CD4-positive, alpha-beta memory T cell (primary cell): ENCODE measurements around the gene TSFM. TPM values are rescaled to one million over a fixed set of nuclear protein-coding genes. Genes with fewer than 3 reads are reported as not detected.

Experiments
- CTCF ChIA-PET: fragments of 350-600 bp; sonication (Branson Sonifier 250); formaldehyde crosslinking; loops from one replicate; lab custom pipeline; 2021; ENCODE audit warnings: inconsistent platforms; ENCODE audit not compliant: partially characterized antibody; lab: Charles Lee
- POLR2A ChIA-PET: fragments of 350-600 bp; sonication (Branson Sonifier 250); formaldehyde crosslinking; loops from one replicate; lab custom pipeline; 2021; ENCODE audit not compliant: partially characterized antibody; lab: Charles Lee
- DNase-seq, 5 donors: peaks; one replicate each; pipeline versions ENCODE4 v3.0.0 to v3.0.0-alpha.2; 2020 to 2022; ENCODE audit warnings: mixed read lengths in 1 of 5
- H3K27ac ChIP-seq: one replicate; pipeline ENCODE4 v1.7.0; 2013; ENCODE audit warnings: low read depth, low read length
- H3K27me3 ChIP-seq: 2 replicates; pipeline ENCODE4 v1.7.0; 2013; ENCODE audit warnings: mild to moderate bottlenecking, low read length, moderate library complexity; ENCODE audit not compliant: insufficient read depth
- H3K36me3 ChIP-seq: 2 replicates; pipeline ENCODE4 v1.7.0; 2013; ENCODE audit warnings: mild to moderate bottlenecking, low read length, moderate library complexity; ENCODE audit not compliant: insufficient read depth
- H3K4me1 ChIP-seq: 2 replicates; pipeline ENCODE4 v1.7.0; 2013; ENCODE audit warnings: mild to moderate bottlenecking, low read length, moderate library complexity; ENCODE audit not compliant: insufficient read depth
- H3K4me3 ChIP-seq, 2 donors: one replicate each; pipeline ENCODE4 v1.7.0; 2013; ENCODE audit warnings: low read length in 2 of 2, mild to moderate bottlenecking in 1 of 2
- H3K9me3 ChIP-seq, 2 donors: one replicate each; pipeline ENCODE4 v1.7.0; 2013; ENCODE audit warnings: low read length in 2 of 2, control low read depth in 1 of 2; ENCODE audit not compliant: control insufficient read depth in 1 of 2
- H3K27ac Mint-ChIP-seq, 7 donors: one replicate each; pipeline ENCODE4 v1.8.0; 2020 to 2021; ENCODE audit warnings: mixed read lengths in 7 of 7, mild to moderate bottlenecking in 6 of 7, inconsistent platforms in 3 of 7, moderate library complexity in 3 of 7
- H3K27me3 Mint-ChIP-seq, 2 donors: one replicate each; pipeline ENCODE4 v1.8.0; 2020 to 2021; ENCODE audit warnings: mixed read lengths in 2 of 2
- H3K36me3 Mint-ChIP-seq, 2 donors: one replicate each; pipeline ENCODE4 v1.8.0; 2020 to 2021; ENCODE audit warnings: mixed read lengths in 2 of 2, inconsistent platforms in 1 of 2, mild to moderate bottlenecking in 1 of 2
- H3K4me1 Mint-ChIP-seq, 4 donors: one replicate each; pipeline ENCODE4 v1.8.0; 2020 to 2021; ENCODE audit warnings: mixed read lengths in 4 of 4, mild to moderate bottlenecking in 1 of 4
- H3K4me3 Mint-ChIP-seq, 8 donors: one replicate each; pipeline ENCODE4 v1.8.0; 2020 to 2021; ENCODE audit warnings: mixed read lengths in 8 of 8, mild to moderate bottlenecking in 7 of 8, moderate library complexity in 6 of 8, inconsistent platforms in 3 of 8
- H3K9me3 Mint-ChIP-seq, 8 donors: one replicate each; pipeline ENCODE4 v1.8.0; 2020 to 2021; ENCODE audit warnings: mixed read lengths in 8 of 8, mild to moderate bottlenecking in 5 of 8, inconsistent platforms in 3 of 8, moderate library complexity in 1 of 8
- intact Hi-C: fragments of 100-400 bp; cut with micrococcal nuclease; formaldehyde crosslinking; loops from one replicate; pipeline ENCODE4 v1.15.1; 2023
- polyA plus RNA-seq, 2 donors: library from polyadenylated mRNA; unstranded; fragments of 300-500 nt; fragmentation: Illumina TruSeq; gene quantifications; one replicate each; pipeline ENCODE4 v1.2.3, GENCODE V29; 2021
- total RNA-seq, 2 experiments: library from RNA; stranded (reverse); gene quantifications; one replicate each; pipeline ENCODE4 v1.2.3, GENCODE V29; 2021

TSFM gene
- total and polyA plus RNA-seq, 4 experiments from 2014 or later: 18.9 to 32.5 (median 22.7) TPM

- intact Hi-C loops: loop anchor here (1.0 kb wide), 1 partner anchor 9 kb away; no protein-coding TSS in a partner anchor
- no peak overlapping the region for H3K4me3 ChIP-seq
- DNase-seq: peak in 3 of 5 donors; percentile 30 to 61 (median 37)
These were observed 56.2 kb downstream of the TSFM start for GRCh38 chr12:57838594-57839302.

GRCh38 chr12:57839996-57840395 is 57.4 kb downstream of the TSFM start:
- CTCF ChIA-PET: interaction anchor here (1.2 kb wide), 1 partner anchor 37 kb away, joined by 4 read pairs; no protein-coding TSS in a partner anchor
- no peaks in the 10 kb centered on the region for H3K27me3 ChIP-seq
- Mint-ChIP-seq H3K36me3 (peaks cover 5 to 12% of the 10 kb centered on the region in 2 donors), H3K4me1 (peaks cover 81 to 97% (median 89%) of the 10 kb centered on the region in 4 donors), H3K27me3 (no peaks in the 10 kb centered on the region), H3K9me3 (no peaks in the 10 kb centered on the region), H3K27ac (peak overlapping the region; percentile 83 to 97 (median 90)), H3K4me3 (peak overlapping the region in 5 of 8 donors; percentile 25 to 97 (median 94))
- H3K36me3 ChIP-seq: no peaks in the 10 kb centered on the region
- POLR2A ChIA-PET: interaction anchor here (4.7 kb wide), 1 partner anchor 59 kb away, joined by 25 read pairs; no protein-coding TSS in a partner anchor
- intact Hi-C loops: no loop called here
- no peak for DNase-seq
- no peak overlapping the region for H3K4me3 ChIP-seq
- H3K9me3 ChIP-seq: no peaks in the 10 kb centered on the region
- peak overlapping the region; percentile 74 for H3K27ac ChIP-seq
- peaks cover 97% of the 10 kb centered on the region for H3K4me1 ChIP-seq

More at GRCh38 chr12:57838594-57839302, 56.2 kb downstream of the TSFM start:
- H3K27ac ChIP-seq: peak overlapping the region; percentile 74
- CTCF ChIA-PET: interaction anchor here (1.3 to 1.4 kb wide), 2 partner anchors 13 to 66 kb away, joined by 4 read pairs; no protein-coding TSS in a partner anchor
- no peaks in the 10 kb centered on the region for H3K9me3 ChIP-seq
- no peaks in the 10 kb centered on the region for H3K36me3 ChIP-seq
- Mint-ChIP-seq H3K36me3 (peaks cover 0 to 8% of the 10 kb centered on the region in 2 donors), H3K4me3 (peak overlapping the region; percentile 59 to 97 (median 76)), H3K9me3 (no peaks in the 10 kb centered on the region), H3K4me1 (peaks cover 84 to 99% (median 92%) of the 10 kb centered on the region in 4 donors), H3K27ac (peak overlapping the region; percentile 83 to 97 (median 93)), H3K27me3 (no peaks in the 10 kb centered on the region)
- POLR2A ChIA-PET: interaction anchor here (0.8 to 4.7 kb wide), 8 partner anchors 7 to 65 kb away, joined by 3 to 43 read pairs (median 6); partner anchors contain the start of genes AVIL, CTDSP2 and TSFM
- H3K4me1 ChIP-seq: peaks cover 99% of the 10 kb centered on the region
- H3K27me3 ChIP-seq: no peaks in the 10 kb centered on the region

- Mint-ChIP-seq H3K27ac (peak overlapping the region; percentile 83 to 95 (median 89)), H3K4me1 (peaks cover 76 to 90% (median 83%) of the 10 kb centered on the region in 4 donors), H3K9me3 (no peaks in the 10 kb centered on the region), H3K36me3 (peaks cover 5 to 13% of the 10 kb centered on the region in 2 donors), H3K27me3 (no peaks in the 10 kb centered on the region), H3K4me3 (peak overlapping the region in 7 of 8 donors; percentile 51 to 97 (median 94))
- ChIA-PET POLR2A (no interaction called here), CTCF (interaction anchor here (1.0 to 1.2 kb wide), 2 partner anchors 22 to 38 kb away, joined by 3 to 4 read pairs; partner anchors contain the start of gene AVIL)
- Histone ChIP-seq H3K27me3 (no peaks in the 10 kb centered on the region), H3K36me3 (no peaks in the 10 kb centered on the region), H3K27ac (peak overlapping the region; percentile 74), H3K9me3 (no peaks in the 10 kb centered on the region), H3K4me1 (peaks cover 89% of the 10 kb centered on the region), H3K4me3 (no peak overlapping the region)
- intact Hi-C loops: no loop called here
- no peak for DNase-seq
These were observed 58.1 kb downstream of the TSFM start for GRCh38 chr12:57840726-57841125.

- peak overlapping the region; percentile 74 for H3K27ac ChIP-seq
- Mint-ChIP-seq H3K9me3 (no peaks in the 10 kb centered on the region), H3K27ac (peak overlapping the region; percentile 83 to 95 (median 89)), H3K4me1 (peaks cover 71 to 82% (median 76%) of the 10 kb centered on the region in 4 donors), H3K4me3 (peak overlapping the region in 7 of 8 donors; percentile 51 to 97 (median 94)), H3K27me3 (no peaks in the 10 kb centered on the region), H3K36me3 (peaks cover 5 to 13% of the 10 kb centered on the region in 2 donors)
- intact Hi-C loops: no loop called here
- no peaks in the 10 kb centered on the region for H3K36me3 ChIP-seq
- H3K4me3 ChIP-seq: no peak overlapping the region
- no peaks in the 10 kb centered on the region for H3K9me3 ChIP-seq
- POLR2A ChIA-PET: no interaction called here
- H3K4me1 ChIP-seq: peaks cover 82% of the 10 kb centered on the region
- no peaks in the 10 kb centered on the region for H3K27me3 ChIP-seq
- CTCF ChIA-PET: interaction anchor here (1.0 to 3.7 kb wide), 6 partner anchors 9 to 85 kb away, joined by 3 to 37 read pairs (median 7); partner anchors contain the start of gene AVIL
- DNase-seq: no peak
These were observed 58.9 kb downstream of the TSFM start for GRCh38 chr12:57841445-57841844.

- POLR2A ChIA-PET: interaction anchor here (0.8 to 3.2 kb wide), 11 partner anchors 9 to 86 kb away, joined by 3 to 32 read pairs (median 4); no protein-coding TSS in a partner anchor
- peak overlapping the region in 1 of 2 donors; percentile 36 for H3K4me3 ChIP-seq
- H3K27ac ChIP-seq: peak overlapping the region; percentile 74
- Mint-ChIP-seq H3K36me3 (peaks cover 5 to 15% of the 10 kb centered on the region in 2 donors), H3K4me1 (peaks cover 64 to 77% (median 70%) of the 10 kb centered on the region in 4 donors), H3K27me3 (no peaks in the 10 kb centered on the region), H3K9me3 (no peaks in the 10 kb centered on the region), H3K4me3 (peak overlapping the region; percentile 89 to 97 (median 94)), H3K27ac (peak overlapping the region; percentile 83 to 97 (median 90))
- peak in 3 of 5 donors; percentile 34 to 59 (median 44) for DNase-seq
- intact Hi-C loops: loop anchor here (1.0 kb wide), 1 partner anchor 11 kb away; no protein-coding TSS in a partner anchor
- CTCF ChIA-PET: interaction anchor here (0.8 to 3.7 kb wide), 13 partner anchors 10 to 86 kb away, joined by 3 to 37 read pairs (median 4); no protein-coding TSS in a partner anchor
- peaks cover 79% of the 10 kb centered on the region for H3K4me1 ChIP-seq
- no peaks in the 10 kb centered on the region for H3K9me3 ChIP-seq
- H3K27me3 ChIP-seq: no peaks in the 10 kb centered on the region
- H3K36me3 ChIP-seq: no peaks in the 10 kb centered on the region
These were observed 60.0 kb downstream of the TSFM start for GRCh38 chr12:57842342-57843294.

GRCh38 chr12:57844709-57845477 is 62.3 kb downstream of the TSFM start:
- Histone ChIP-seq H3K9me3 (no peaks in the 10 kb centered on the region), H3K4me1 (peaks cover 63% of the 10 kb centered on the region), H3K27me3 (no peaks in the 10 kb centered on the region), H3K4me3 (peak overlapping the region; percentile 84 to 87), H3K36me3 (no peaks in the 10 kb centered on the region), H3K27ac (peak overlapping the region; percentile 74)
- H3K27ac Mint-ChIP-seq: peak overlapping the region; percentile 85 to 97 (median 92)
- POLR2A ChIA-PET: interaction anchor here (0.6 to 4.6 kb wide), 11 partner anchors 8 to 90 kb away, joined by 3 to 113 read pairs (median 17); partner anchors contain the start of genes AVIL, MARCHF9 and TSFM
- CTCF ChIA-PET: interaction anchor here (0.7 to 3.7 kb wide), 10 partner anchors 9 to 60 kb away, joined by 3 to 37 read pairs (median 5); no protein-coding TSS in a partner anchor
- DNase-seq: peak in 1 of 5 donors; percentile 37
- H3K36me3 Mint-ChIP-seq: peaks cover 5 to 17% of the 10 kb centered on the region in 2 donors
- peak overlapping the region; percentile 89 to 97 (median 94) for H3K4me3 Mint-ChIP-seq
- H3K4me1 Mint-ChIP-seq: peaks cover 48 to 70% (median 56%) of the 10 kb centered on the region in 4 donors
- H3K9me3 Mint-ChIP-seq: no peaks in the 10 kb centered on the region
- no peaks in the 10 kb centered on the region for H3K27me3 Mint-ChIP-seq
- intact Hi-C loops: loop anchor here (1.0 to 5.0 kb wide), 3 partner anchors 54 to 758 kb away; partner anchors contain the start of genes CDK4 and NAB2
